K562 (cell line): ENCODE results near the gene KLHL18. TPM values are rescaled to one million over a fixed set of nuclear protein-coding genes. Genes with fewer than 3 reads are reported as not detected.

Experiments
- BCL6 ChIP-seq: fragments of 250-450 bp; sonication (Bioruptor Pico); IDR thresholded peaks from 2 replicates; pipeline ENCODE4 v1.4.0; 2020
- GABPB2 ChIP-seq: fragments of 250-450 bp; sonication (Bioruptor Pico); conservative IDR thresholded peaks from 2 replicates; pipeline ENCODE4 v1.5.1; 2021; ENCODE audit warnings: mild to moderate bottlenecking
- GATA2 ChIP-seq: sonication (generic); formaldehyde crosslinking; IDR thresholded peaks from 2 replicates; pipeline ENCODE4 v1.4.0; 2020; ENCODE audit warnings: mild to moderate bottlenecking, missing genetic modification reagents
- NCOA1 ChIP-seq: fragments of 450-650 bp; IDR thresholded peaks from 2 replicates; pipeline ENCODE4 v1.6.1; 2016; ENCODE audit warnings: low read depth
- PHF21A ChIP-seq: fragments of 450-650 bp; IDR thresholded peaks from 2 replicates; pipeline ENCODE4 v1.6.1; 2017; ENCODE audit warnings: low read depth, borderline replicate concordance
- SP2 ChIP-seq: IDR thresholded peaks from 2 replicates; pipeline ENCODE4 v1.6.1; 2011; ENCODE audit warnings: mild to moderate bottlenecking, low read depth, low read length, moderate library complexity; ENCODE audit not compliant: poor library complexity, severe bottlenecking; ENCODE audit errors: extremely low read depth
- STAT5A ChIP-seq: IDR thresholded peaks from 2 replicates; pipeline ENCODE4 v1.6.1; 2012; ENCODE audit warnings: low read length, inconsistent platforms, borderline replicate concordance
- TCF7 ChIP-seq: sonication (generic); IDR thresholded peaks from 2 replicates; pipeline ENCODE4 v1.6.1; 2016; ENCODE audit warnings: antibody characterized with exemption, borderline replicate concordance
- XRCC5 ChIP-seq: fragments of 200-400 bp; formaldehyde crosslinking; IDR thresholded peaks from 2 replicates; pipeline ENCODE4 v1.6.1; 2017; ENCODE audit warnings: low read depth, mild to moderate bottlenecking, low read length
- ZMIZ1 ChIP-seq, 2 experiments: fragments of 150-350 bp in 1 of 2; IDR thresholded peaks; 2 replicates each; pipeline ENCODE4 v1.6.1; 2012 to 2016; ENCODE audit warnings: low read depth in 2 of 2, low read length in 2 of 2, mild to moderate bottlenecking in 1 of 2, moderate library complexity in 1 of 2
- polyA plus RNA-seq, 8 experiments: library from polyadenylated mRNA; depleted of rRNA in 4 of 8; stranded (reverse) in 5 of 8; unstranded in 3 of 8; fragments of >200 nt; fragmentation: Nextera tagmentation in 2 of 8; fragmentation: Illumina TruSeq in 1 of 8; extraction: Ambion mirVana in 2 of 8; extraction: Trizol in 1 of 8; gene quantifications; 2 replicates each; pipeline versions ENCODE4 v1.2.1 to v1.2.3, GENCODE V29; 2011 to 2014; ENCODE audit warnings: inconsistent platforms in 1 of 8, missing spikeins in 1 of 8
- total RNA-seq, 7 experiments: library from RNA; depleted of rRNA in 6 of 7; stranded (reverse); fragments of >200 nt in 6 of 7; fragmentation: Illumina TruSeq in 2 of 7; extraction: Trizol in 2 of 7; gene quantifications; 2 replicates each; pipeline versions ENCODE4 v1.2.1 to v1.2.3, GENCODE V29; 2011 to 2021; ENCODE audit warnings: low replicate concordance in 1 of 7
- TF ChIP-seq, protein P1 (sequence below), 2 experiments: fragments of 450-650 bp; IDR thresholded peaks; 2 replicates each; pipeline ENCODE4 v1.6.1; 2016; ENCODE audit warnings: mild to moderate bottlenecking in 2 of 2, borderline replicate concordance in 1 of 2, low read depth in 1 of 2, moderate library complexity in 1 of 2
- TF ChIP-seq, protein P2 (sequence below): fragments of 450-650 bp; IDR thresholded peaks from 2 replicates; pipeline ENCODE4 v1.6.1; 2018; ENCODE audit warnings: mild to moderate bottlenecking, low read depth; ENCODE audit not compliant: partially characterized antibody

The KLHL18 gene
- total and polyA plus RNA-seq, 9 of the 15 experiments (the other 6 are each of a cell fraction or from before 2014, with no cell fraction given) = 26.7 to 97.5 (median 48.7) TPM

DNA sequence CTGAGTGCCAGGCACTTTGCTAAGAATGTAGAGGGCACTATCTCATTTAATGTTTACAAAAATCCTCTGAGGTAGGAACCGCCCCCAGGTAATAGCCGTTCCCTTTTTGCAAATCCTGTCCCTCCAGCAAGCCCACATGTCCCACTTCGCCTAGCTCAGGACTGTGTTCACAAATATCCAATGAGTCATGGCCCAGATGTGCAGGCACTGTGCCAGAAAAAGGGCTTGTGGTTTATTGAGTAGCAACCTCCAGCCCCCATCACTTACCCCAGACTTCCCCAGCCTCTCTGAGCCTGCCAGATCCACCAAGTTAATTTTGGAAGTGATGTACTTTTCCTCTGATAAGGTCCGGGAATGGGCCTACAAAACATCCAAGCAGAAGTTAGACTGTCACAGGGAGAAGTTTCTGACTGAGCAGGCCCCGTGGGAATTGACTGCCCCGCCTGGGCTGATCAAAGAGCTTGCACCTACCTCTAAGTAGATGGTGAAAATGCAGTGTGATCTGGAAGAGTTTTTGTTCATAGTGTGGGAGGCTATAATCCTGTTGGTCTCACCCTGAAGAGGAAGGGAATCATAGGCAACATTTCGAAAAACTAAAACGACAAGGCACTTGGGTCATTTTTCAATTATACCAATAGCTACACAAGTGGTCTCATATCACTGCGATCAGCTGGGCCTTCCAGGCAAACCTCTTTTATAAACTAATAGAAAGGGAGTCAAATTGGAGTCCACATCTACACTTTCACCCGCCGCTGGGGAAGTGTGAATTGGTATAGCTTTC, 15.8 kb upstream of the KLHL18 start (continued):
- TF ChIP-seq, protein P1, sequence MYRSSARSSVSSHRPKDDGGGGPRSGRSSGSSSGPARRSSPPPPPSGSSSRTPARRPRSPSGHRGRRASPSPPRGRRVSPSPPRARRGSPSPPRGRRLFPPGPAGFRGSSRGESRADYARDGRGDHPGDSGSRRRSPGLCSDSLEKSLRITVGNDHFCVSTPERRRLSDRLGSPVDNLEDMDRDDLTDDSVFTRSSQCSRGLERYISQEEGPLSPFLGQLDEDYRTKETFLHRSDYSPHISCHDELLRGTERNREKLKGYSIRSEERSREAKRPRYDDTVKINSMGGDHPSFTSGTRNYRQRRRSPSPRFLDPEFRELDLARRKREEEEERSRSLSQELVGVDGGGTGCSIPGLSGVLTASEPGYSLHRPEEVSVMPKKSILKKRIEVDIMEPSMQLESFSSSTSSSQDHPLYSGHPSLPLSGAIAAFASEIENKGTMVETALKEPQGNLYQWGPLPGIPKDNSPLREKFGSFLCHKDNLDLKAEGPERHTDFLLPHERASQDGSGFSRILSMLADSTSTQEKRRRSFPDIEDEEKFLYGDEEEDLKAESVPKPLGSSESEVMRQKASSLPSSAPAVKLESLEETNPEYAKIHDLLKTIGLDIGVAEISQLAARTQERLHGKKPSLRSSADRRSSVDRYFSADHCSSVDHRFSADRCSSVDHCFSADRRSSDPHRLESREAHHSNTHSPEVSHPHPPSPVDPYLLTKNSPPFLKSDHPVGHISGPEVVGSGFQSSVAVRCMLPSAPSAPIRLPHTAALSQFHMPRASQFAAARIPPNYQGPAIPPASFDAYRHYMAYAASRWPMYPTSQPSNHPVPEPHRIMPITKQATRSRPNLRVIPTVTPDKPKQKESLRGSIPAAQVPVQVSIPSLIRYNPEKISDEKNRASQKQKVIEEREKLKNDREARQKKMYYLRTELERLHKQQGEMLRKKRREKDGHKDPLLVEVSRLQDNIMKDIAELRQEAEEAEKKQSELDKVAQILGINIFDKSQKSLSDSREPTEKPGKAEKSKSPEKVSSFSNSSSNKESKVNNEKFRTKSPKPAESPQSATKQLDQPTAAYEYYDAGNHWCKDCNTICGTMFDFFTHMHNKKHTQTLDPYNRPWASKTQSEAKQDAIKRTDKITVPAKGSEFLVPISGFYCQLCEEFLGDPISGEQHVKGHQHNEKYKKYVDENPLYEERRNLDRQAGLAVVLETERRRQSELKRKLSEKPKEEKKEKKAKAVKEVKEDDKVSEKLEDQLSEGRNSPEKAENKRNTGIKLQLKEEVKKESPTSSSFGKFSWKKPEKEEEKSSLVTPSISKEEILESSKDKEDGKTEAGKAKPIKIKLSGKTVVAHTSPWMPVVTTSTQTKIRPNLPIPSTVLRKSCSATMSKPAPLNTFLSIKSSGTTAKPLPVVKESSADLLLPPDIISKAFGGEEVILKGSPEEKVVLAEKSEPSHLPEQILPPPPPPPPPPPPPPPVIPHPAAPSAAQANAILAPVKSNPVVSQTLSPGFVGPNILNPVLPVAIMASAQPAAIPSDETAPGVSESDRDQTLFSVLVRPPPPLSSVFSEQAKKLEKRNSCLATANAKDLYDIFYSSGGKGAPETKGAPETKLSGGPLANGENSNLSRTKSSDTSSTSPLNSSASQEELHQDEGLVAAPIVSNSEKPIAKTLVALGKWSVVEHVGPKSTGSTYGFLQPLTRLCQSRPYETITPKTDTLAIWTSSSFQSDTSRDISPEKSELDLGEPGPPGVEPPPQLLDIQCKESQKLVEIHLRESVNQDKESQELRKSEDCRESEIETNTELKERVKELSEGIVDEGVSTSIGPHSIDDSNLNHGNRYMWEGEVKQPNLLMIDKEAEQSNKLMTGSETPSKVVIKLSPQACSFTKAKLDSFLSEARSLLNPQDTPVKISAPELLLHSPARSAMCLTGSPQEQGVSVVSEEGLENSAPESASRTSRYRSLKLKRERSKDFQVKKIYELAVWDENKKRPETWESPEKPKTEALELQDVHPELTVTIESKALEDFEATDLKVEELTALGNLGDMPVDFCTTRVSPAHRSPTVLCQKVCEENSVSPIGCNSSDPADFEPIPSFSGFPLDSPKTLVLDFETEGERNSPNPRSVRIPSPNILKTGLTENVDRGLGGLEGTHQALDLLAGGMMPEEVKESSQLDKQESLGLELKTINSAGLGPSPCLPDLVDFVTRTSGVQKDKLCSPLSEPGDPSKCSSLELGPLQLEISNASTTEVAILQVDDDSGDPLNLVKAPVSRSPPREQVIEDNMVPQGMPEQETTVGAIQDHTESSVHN (IDR thresholded peaks at IDR 0.05; ENCODE audit: borderline replicate concordance in 1 of 2, low read depth in 1 of 2) = peak in 1 of 2 experiments; percentile 75; a peak in 1 of 4 replicates
- TF ChIP-seq ZMIZ1 (IDR thresholded peaks at IDR 0.05; ENCODE audit: low read depth in 2 of 2, low read length in 2 of 2) = peak; percentile 21 to 54; a peak in 1 of 4 replicates
- TF ChIP-seq TCF7 = no peak
- TF ChIP-seq STAT5A = peak; percentile 52; the same call in 1 of the 2 replicates
- TF ChIP-seq GATA2 (CRISPR knock-in tag) = peak; percentile 69
- TF ChIP-seq SP2 = no peak
- TF ChIP-seq, protein P2, sequence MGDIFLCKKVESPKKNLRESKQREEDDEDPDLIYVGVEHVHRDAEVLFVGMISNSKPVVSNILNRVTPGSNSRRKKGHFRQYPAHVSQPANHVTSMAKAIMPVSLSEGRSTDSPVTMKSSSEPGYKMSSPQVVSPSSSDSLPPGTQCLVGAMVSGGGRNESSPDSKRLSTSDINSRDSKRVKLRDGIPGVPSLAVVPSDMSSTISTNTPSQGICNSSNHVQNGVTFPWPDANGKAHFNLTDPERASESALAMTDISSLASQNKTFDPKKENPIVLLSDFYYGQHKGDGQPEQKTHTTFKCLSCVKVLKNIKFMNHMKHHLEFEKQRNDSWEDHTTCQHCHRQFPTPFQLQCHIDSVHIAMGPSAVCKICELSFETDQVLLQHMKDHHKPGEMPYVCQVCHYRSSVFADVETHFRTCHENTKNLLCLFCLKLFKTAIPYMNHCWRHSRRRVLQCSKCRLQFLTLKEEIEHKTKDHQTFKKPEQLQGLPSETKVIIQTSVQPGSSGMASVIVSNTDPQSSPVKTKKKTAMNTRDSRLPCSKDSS = no peak
- no peak for TF ChIP-seq XRCC5
- TF ChIP-seq BCL6 (CRISPR knock-in tag) = no peak
- no peak for TF ChIP-seq GABPB2
- peak; percentile 48; the same call in 1 of the 2 replicates for TF ChIP-seq NCOA1
- 0 out of 2 replicates have a peak, but pooled peaks have one; percentile 52 for TF ChIP-seq PHF21A
